Body of pancreas (tissue), 4 donors: ENCODE data around the gene CFAP58. TPM values are rescaled to one million over a fixed set of nuclear protein-coding genes. Genes with fewer than 3 reads are reported as not detected.

Experiments used
- ATAC-seq: fragments of 150-250 bp; one replicate; pipeline ENCODE4 v1.9.1; 2016
- DNase-seq, 4 donors: peaks; one replicate each; pipeline ENCODE4 v3.0.0-alpha.2; 2019
- H3K27ac ChIP-seq, 4 donors: fragments of 200-600 bp; sonication (generic); 1 replicate in 3 of 4; 2 replicates in 1 of 4; pipeline versions ENCODE4 v1.5.1 to v1.6.1; 2016 to 2019; ENCODE audit warnings: mild to moderate bottlenecking in 1 of 4, mixed read lengths in 1 of 4, moderate library complexity in 1 of 4
- H3K27me3 ChIP-seq, 2 donors: fragments of 200-600 bp; sonication (generic); one replicate each; pipeline ENCODE4 v1.6.0; 2016; ENCODE audit warnings: mild to moderate bottlenecking in 1 of 2
- H3K36me3 ChIP-seq, 2 donors: fragments of 200-600 bp; sonication (generic); replicated peaks in 1 of 2; 2 replicates each; pipeline ENCODE4 v1.5.1; 2016; ENCODE audit warnings: low read depth in 2 of 2; ENCODE audit not compliant: insufficient read depth in 1 of 2
- H3K4me1 ChIP-seq: fragments of 200-600 bp; sonication (generic); one replicate; pipeline ENCODE4 v1.6.0; 2016
- H3K4me3 ChIP-seq, 2 donors: fragments of 200-600 bp; sonication (generic); 1 replicate in 1 of 2; 2 replicates in 1 of 2; pipeline ENCODE4 v1.5.1; 2016 to 2019
- H3K9me3 ChIP-seq, 3 donors: fragments of 200-600 bp; sonication (generic); 1 replicate in 2 of 3; 2 replicates in 1 of 3; pipeline ENCODE4 v1.5.1; 2016
- CTCF ChIP-seq, 7 experiments: fragments of 450-650 bp in 4 of 7; fragments of 200-600 bp in 3 of 7; sonication (generic) in 3 of 7; IDR thresholded peaks; one replicate each; pipeline ENCODE4 v1.5.1; 2016 to 2019; ENCODE audit warnings: antibody characterized with exemption in 7 of 7
- POLR2A ChIP-seq, 3 donors: fragments of 450-650 bp; IDR thresholded peaks; one replicate each; pipeline ENCODE4 v1.6.1; 2016; ENCODE audit warnings: antibody characterized with exemption in 3 of 3, mild to moderate bottlenecking in 2 of 3
- WGBS, 2 donors: methylation state at CpG; one replicate each; pipeline ENCODE4 v1.1.5; 2017; 5-methylcytosine and 5-hydroxymethylcytosine counted together
- intact Hi-C: fragments of 100-400 bp; cut with DNase I; formaldehyde crosslinking; loops from one replicate; pipeline ENCODE4 v1.15.1; 2023
- total RNA-seq, 2 donors: library from RNA; depleted of rRNA; stranded (reverse); fragments of >200 nt; gene quantifications; one replicate each; pipeline ENCODE4 v1.1.0, GENCODE V29; 2016

Gene CFAP58
- total RNA-seq, 2 donors from 2014 or later, result 0.26 TPM; not detected in 1

GRCh38 chr10:104433669-104434068 lies 80.0 kb downstream of the CFAP58 start:
- no peaks in the 10 kb centered on the region for H3K36me3 ChIP-seq
- DNase-seq (no peak), ATAC-seq (no peak)
- WGBS, 2 donors, result 52 to 56% methylated on average over 3 of the region's 3 CpGs
- no peak overlapping the region for H3K4me3 ChIP-seq
- intact Hi-C loops, result no loop called here
- H3K9me3 ChIP-seq, result no peaks in the 10 kb centered on the region
- TF ChIP-seq CTCF (IDR thresholded peaks at IDR 0.05) (no peak), POLR2A (IDR thresholded peaks at IDR 0.05) (no peak)
- H3K27ac ChIP-seq, result no peak overlapping the region
- no peaks in the 10 kb centered on the region for H3K27me3 ChIP-seq
- H3K4me1 ChIP-seq, result no peaks in the 10 kb centered on the region

- H3K4me3 ChIP-seq, result no peak overlapping the region
- no peaks in the 10 kb centered on the region for H3K36me3 ChIP-seq
- WGBS, 2 donors, result 57 to 73% methylated on average over 1 of the region's 1 CpG
- no peaks in the 10 kb centered on the region for H3K9me3 ChIP-seq
- DNase-seq, result no peak
- TF ChIP-seq POLR2A (IDR thresholded peaks at IDR 0.05), result no peak
- no peak for TF ChIP-seq CTCF (IDR thresholded peaks at IDR 0.05)
- H3K27me3 ChIP-seq, result no peaks in the 10 kb centered on the region
- intact Hi-C loops, result no loop called here
- H3K4me1 ChIP-seq, result no peaks in the 10 kb centered on the region
- ATAC-seq, result no peak
- no peak overlapping the region for H3K27ac ChIP-seq
Measured at GRCh38 chr10:104434601-104435000, 81.0 kb downstream of the CFAP58 start.

GRCh38 chr10:104435822-104436221 lies 82.2 kb downstream of the CFAP58 start:
- no peak for TF ChIP-seq POLR2A (IDR thresholded peaks at IDR 0.05)
- TF ChIP-seq CTCF (IDR thresholded peaks at IDR 0.05), result no peak
- Histone ChIP-seq H3K4me3 (no peak overlapping the region), H3K36me3 (no peaks in the 10 kb centered on the region), H3K9me3 (no peaks in the 10 kb centered on the region), H3K27ac (no peak overlapping the region), H3K27me3 (no peaks in the 10 kb centered on the region), H3K4me1 (no peaks in the 10 kb centered on the region)
- WGBS, 2 donors, result 55% methylated on average over 2 of the region's 2 CpGs
- DNase-seq (no peak), ATAC-seq (no peak)
- intact Hi-C loops, result no loop called here

- WGBS, 2 donors, result 36 to 51% methylated on average over 2 of the region's 2 CpGs
- ATAC-seq (no peak), DNase-seq (no peak)
- no peaks in the 10 kb centered on the region for H3K36me3 ChIP-seq
- H3K4me3 ChIP-seq, result no peak overlapping the region
- H3K27ac ChIP-seq, result no peak overlapping the region
- intact Hi-C loops, result no loop called here
- TF ChIP-seq POLR2A (IDR thresholded peaks at IDR 0.05), result no peak
- no peak for TF ChIP-seq CTCF (IDR thresholded peaks at IDR 0.05)
- no peaks in the 10 kb centered on the region for H3K4me1 ChIP-seq
- H3K27me3 ChIP-seq, result no peaks in the 10 kb centered on the region
- H3K9me3 ChIP-seq, result no peaks in the 10 kb centered on the region
Measured at GRCh38 chr10:104437226-104437625, 83.6 kb downstream of the CFAP58 start.

- Histone ChIP-seq H3K4me3 (no peak overlapping the region), H3K36me3 (no peaks in the 10 kb centered on the region), H3K27me3 (no peaks in the 10 kb centered on the region), H3K4me1 (no peaks in the 10 kb centered on the region), H3K27ac (no peak overlapping the region), H3K9me3 (no peaks in the 10 kb centered on the region)
- intact Hi-C loops, result no loop called here
- no peak for DNase-seq
- ATAC-seq, result no peak
- TF ChIP-seq POLR2A (IDR thresholded peaks at IDR 0.05), result no peak
- no peak for TF ChIP-seq CTCF (IDR thresholded peaks at IDR 0.05)
- WGBS, 2 donors, result 86 to 96% methylated on average over 2 of the region's 2 CpGs
Measured at GRCh38 chr10:104440221-104440620, 86.6 kb downstream of the CFAP58 start.
